SK-N-MC (cell line): ENCODE measurements around the gene RNF113A.

Experiments used
- EZH2 ChIP-seq: fragments of 200-600 bp; sonication (generic); IDR thresholded peaks from one replicate; pipeline ENCODE4 v1.6.1; 2017; ENCODE audit warnings: antibody characterized with exemption
- POLR2AphosphoS5 ChIP-seq: IDR thresholded peaks from 2 replicates; pipeline ENCODE4 v1.6.1; 2012; ENCODE audit warnings: mild to moderate bottlenecking, low read depth, low read length, borderline replicate concordance

DNA sequence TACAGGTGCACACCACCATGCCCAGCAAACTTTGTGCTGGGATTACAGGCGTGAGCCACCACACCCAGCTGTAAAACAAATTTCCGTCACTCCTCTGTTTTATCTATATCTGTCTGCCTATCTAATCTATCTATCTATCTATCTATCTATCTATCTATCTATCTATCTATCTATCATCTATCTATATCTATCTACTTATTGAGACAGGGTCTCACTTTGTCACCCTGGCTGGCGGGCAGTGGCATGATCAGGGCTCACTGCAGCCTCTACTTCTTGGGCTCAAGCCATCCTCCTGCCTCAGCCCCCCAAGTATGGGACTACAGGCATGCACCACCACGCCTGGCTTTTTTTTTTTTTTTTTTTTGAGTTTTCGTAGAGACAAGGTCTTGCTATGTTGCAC, 44.8 kb upstream of the RNF113A start:
- TF ChIP-seq EZH2, result no peak
- TF ChIP-seq POLR2AphosphoS5, result no peak
